NCI-H1930 (cell line): ENCODE measurements around the gene GBP3.
"Not testable (repeated sequence)": the region's sequence is repeated elsewhere in the genome, so short reads cannot be mapped to it uniquely, and the experiment has no call there.

Experiments used
- DNase-seq, 2 experiments: peaks; one replicate each; lab custom pipeline; 2025; lab: John Stamatoyannopoulos, UW

The GBP3 gene

DNA sequence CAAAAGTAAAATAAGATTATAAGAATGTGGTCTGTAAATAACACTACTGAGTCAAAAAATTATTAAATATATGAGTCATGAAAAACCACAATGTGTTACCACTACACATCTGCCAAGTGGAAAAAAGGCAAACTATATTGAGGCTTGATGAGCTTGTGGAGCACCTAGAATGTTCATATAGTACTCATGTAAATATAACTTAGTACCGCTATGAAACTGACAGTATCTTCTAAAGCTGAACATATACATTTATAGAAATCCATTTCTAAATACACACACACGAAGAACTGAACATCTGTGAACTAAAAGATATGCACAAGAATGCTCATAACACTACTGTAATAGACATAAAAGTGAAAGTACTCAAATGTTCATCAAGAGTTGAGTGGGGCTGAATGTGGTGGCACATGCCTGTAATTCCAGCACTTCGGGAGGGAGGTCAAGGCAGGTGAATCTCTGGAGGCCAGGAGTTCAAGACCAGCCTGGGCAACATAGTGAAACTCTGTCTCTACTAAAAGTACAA lies 18.5 kb upstream of the GBP3 start:
- DNase-seq: no peak

- DNase-seq: no peak
Measured at GRCh38 chr1:89040315-89040626, 17.6 kb upstream of the GBP3 start.

DNA sequence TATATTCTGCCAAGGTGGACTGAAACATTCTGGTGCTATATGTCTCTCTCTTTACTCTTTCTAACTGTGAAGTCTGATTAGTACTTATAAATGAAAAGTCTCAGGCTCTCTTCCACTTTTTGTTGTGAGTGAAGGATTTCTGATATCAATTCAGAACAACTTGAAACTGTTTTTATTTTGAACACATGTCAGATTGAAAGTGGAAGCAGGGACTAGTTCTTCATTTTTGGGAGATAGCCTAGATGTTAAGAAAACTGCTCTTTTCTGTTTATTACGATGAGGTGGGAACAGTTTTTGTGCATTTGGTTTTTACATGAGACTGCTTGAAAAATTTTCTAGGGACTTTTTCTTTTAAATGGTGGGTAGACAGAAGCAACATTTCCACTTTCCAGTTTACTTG lies 14.5 kb upstream of the GBP3 start:
- DNase-seq: no peak

DNA sequence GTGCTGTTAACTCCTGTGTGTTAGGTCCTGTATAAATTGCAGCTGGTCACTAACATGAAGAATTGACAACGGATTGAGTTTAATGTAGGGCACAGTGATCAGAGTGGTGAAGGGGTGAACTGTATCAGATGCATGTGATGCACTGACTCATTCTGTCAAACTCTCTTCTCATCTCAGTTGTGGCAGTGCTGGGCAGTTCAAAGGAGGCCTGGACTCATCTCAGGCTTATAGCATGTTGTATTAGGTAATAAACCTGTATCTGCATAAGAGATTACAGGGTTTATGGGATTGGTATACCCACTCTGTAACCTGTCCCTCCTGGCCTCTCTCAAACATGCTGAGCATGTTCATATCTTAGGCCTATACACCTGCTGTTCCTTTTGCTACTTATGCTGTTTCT lies 12.4 kb upstream of the GBP3 start:
- DNase-seq: no peak

GRCh38 chr1:89034004-89034403 lies 11.3 kb upstream of the GBP3 start:
- not testable (repeated sequence) for DNase-seq

DNA sequence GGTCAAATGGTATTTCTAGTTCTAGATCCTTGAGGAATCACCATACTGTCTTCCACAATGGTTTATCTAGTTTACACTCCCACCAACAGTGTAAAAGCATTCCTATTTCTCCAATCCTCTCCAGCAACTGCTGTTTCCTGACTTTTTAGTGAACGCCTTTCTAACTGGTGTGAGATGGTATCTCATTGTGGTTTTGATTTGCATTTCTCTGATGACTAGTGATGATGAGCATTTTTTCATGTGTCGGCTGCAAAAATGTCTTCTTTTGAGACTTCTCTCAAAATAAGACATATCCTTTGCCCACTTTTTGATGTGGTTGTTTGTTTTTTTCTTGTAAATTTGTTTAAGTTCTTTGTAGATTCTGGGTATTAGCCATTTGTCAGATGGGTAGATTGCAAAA lies 6.4 kb upstream of the GBP3 start:
- DNase-seq: not testable (repeated sequence)

- DNase-seq: no peak
Measured at GRCh38 chr1:89025928-89026327, 3.3 kb upstream of the GBP3 start.

- DNase-seq: no peak
Measured at GRCh38 chr1:89023026-89023425, 360 bp upstream of the GBP3 start.

DNA sequence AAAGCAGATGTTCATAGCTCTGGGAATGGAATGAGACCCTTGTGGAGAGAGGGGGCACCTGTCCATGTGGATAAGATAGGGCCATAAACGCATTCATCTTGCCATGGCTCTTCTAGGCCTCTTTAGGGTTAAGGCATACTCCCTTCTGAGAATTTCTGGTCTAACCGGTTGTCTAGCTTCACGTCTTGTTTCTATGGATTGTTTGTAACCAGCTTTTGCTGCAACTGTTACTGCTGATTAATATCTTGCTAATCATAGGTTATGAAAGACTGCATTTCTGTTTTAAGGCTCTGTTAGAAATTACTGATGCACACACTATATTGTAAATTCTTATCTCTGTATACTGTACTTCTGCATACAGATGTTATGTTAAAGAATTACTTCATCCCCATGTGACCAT lies 4.3 kb downstream of the GBP3 start:
- DNase-seq: not testable (repeated sequence)

- DNase-seq: no peak
Measured at GRCh38 chr1:89008511-89008910, 14.2 kb downstream of the GBP3 start.

- no peak for DNase-seq
Measured at GRCh38 chr1:89005286-89006151, 17.1 kb downstream of the GBP3 start.

- DNase-seq: not testable (repeated sequence)
Measured at GRCh38 chr1:89002176-89002575, 20.5 kb downstream of the GBP3 start.

DNA sequence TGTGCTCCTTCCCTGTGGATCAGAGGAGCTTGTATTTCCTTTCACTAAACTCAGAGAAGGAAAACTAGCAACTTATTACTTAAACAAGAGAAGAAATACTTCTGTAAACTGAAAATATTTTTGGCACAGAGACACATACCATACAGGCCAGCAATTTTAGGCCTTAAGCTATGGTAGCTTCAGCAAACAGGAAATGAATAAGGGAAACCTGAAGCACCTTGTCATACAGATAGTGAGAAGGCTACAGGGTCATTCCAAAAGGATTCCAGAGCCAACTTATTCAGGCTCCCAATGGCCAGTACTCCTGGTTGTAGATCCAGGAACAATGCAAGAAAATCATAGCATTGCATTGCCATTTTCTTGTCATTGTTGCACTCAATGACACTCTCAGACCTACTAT lies 21.2 kb downstream of the GBP3 start:
- DNase-seq: no peak

GRCh38 chr1:88998716-88999115 lies 23.9 kb downstream of the GBP3 start:
- peak; percentile 22 to 76 for DNase-seq

DNA sequence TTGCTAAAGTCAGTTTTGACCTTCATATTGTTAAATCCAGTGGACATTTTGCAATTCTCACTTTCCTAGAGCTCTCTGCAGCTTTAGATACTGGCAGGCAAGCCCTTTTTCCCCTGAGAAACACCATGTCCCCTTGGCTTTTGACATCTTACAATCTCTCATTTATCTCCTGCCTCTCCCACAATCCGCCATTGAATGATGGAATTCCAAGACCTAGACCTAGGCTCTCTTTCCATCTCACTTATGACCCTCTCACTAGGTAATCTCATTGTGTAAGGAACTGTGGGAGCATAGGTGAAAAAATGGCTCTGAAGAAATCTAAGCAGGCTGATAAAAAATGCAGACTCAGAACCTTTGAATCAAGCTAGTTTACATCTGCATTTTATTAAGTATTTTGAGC lies 32.2 kb downstream of the GBP3 start:
- no peak for DNase-seq

DNA sequence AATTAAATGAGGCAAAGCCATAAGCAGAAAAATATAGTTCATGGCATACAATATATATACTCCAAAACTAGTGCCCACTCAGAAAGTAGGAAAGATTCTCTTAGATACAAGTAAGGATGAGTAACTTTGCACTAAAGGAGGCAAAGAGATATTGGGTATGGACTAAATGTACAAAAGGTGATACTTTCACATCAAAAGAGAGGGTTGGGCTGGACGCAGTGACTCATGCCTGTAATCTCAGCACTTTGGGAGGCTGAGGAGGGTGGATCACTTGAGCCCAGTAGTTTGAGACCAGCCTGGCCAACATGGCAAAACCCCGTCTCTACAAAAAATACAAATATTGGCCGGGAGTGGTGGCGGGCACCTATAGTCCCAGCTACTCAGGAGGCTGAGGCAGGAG lies 37.0 kb downstream of the GBP3 start:
- DNase-seq: no peak

DNA sequence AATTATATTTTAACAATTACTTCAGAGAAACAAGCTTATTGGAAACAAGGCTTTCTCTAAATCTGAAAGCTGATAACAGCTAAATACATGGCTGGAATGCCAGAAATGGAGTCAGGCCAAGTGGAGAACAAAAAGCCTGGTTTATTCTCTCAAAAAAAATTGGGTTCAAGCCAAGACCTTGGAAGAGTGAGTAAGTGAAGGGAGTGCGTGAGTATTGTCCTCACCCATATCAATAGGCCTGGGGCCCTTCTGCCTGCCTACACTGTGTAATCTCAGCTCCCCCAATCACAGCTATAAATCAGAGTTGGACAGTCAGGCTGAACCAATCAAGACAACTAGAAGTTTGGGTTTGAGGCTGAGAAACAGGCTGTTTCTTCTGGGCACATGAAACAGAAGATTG lies 37.6 kb downstream of the GBP3 start:
- DNase-seq: no peak

GRCh38 chr1:88984569-88984968 lies 38.1 kb downstream of the GBP3 start:
- DNase-seq: no peak

DNA sequence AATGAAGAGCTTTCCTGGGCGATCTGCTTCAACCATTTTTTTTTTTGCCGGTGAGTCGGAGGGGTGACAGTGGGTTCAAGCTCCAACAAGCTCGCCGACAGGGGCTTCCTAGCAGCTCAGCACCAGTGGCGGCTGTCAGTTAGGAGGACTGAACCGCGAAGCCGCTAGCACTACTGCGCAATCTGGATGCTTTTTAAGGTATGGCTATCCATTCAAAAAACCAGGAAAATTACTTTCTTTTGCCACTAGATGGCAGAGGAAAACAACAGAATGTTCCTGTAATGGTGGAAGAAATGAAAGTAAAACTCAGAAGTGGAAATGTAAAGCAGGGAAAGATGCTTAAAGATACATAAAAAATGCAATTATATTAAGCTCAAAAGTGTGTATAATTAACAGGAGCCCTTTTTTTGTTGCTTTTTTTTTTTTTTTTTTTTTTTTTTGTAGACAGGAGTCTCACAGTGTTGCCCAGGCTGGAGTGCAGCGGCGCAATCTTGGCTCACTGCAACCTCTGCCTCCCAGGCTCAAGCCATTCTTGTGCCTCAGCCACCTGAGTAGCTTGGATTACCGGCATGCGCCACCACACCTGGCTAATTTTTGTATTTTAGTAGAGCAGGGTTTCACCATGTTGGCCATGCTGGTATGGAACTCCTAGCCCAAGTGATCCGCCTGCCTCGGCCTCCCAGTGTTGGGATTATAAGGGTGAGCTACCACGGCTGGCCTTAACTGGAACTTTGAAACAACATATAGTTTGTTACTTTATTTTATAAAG lies 38.7 kb downstream of the GBP3 start:
- DNase-seq: no peak

DNA sequence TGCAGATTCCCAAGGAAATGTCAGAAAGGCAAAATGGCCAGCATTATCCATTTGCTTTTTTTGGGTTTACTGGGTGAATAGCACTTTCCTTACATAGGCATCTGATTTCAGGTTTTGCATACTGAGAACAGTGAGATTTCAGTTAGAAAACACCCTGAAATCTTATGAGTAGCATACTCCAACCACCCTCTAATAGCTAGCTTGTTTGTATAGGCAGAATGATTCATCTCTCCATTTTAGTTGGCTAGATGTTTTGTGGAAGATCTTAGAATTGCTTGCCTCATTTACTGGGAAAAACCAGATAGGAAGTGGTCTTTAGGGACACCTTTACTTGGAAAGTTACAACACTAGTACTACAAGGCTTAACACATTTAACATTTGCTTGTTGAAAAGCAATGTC lies 40.6 kb downstream of the GBP3 start:
- no peak for DNase-seq

DNA sequence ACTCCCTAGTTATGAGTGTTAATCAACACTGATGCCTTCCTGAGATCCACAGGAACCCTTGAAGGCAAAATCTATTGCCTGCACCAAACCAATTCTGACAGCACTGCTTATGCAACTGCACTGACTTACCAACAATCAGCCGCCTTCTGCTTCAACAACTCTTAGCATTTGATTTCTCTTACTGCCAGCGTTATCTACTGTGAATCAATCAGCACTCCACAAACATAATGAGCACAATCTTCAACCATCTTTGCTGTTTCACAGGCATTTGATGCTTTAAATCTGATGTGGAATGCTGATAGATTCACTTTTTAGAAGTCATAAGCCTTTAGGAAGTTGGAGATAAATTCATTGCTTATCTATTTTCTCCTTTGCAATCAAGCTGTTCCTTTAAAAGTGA lies 41.2 kb downstream of the GBP3 start:
- DNase-seq: not testable (repeated sequence)

- no peak for DNase-seq
Measured at GRCh38 chr1:88980870-88981269, 41.8 kb downstream of the GBP3 start.

DNA sequence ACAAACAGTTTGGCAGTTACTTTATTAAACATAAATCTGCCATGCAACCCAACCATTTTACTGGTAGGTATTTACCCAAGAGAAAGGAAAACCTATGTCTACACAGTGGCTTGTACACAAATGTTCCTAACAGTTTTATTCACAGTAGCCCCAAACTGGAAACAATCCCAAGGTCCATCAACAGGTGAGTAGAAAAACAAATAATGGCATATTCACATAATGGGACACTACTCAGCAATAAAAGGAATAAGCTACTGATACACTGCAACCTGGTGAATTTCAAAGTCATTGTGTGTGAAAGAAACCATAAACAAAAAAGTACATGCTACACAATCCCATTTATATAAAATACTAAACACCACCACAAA lies 42.9 kb downstream of the GBP3 start:
- no peak for DNase-seq
